Measurements from ENCODE around the gene NOX3. TPM values are rescaled to one million over a fixed set of nuclear protein-coding genes. Genes with fewer than 3 reads are reported as not detected.

NOX3 gene
- total RNA-seq, 1 donor from 2014 or later = not detected

DNA sequence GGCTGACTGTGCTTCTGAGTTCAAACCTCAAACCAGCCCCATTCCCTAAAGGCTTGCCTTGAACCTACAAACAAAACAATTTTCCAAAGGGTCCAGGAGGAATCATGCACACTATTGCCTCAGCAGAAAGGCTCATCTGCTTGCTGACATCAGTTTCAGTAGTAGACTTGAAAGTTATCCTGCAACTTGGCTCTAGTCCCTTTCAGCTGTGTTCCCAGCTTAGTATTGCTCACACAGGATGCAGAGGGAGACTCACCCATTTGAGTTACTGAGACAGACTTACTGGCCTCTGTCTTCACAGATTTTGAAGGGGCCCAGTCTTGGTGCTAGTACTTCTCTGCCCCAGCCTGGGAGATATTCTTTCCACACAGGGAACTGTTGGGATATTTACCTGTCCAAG lies 102.8 kb downstream of the NOX3 start:
- TF ChIP-seq, protein P1, sequence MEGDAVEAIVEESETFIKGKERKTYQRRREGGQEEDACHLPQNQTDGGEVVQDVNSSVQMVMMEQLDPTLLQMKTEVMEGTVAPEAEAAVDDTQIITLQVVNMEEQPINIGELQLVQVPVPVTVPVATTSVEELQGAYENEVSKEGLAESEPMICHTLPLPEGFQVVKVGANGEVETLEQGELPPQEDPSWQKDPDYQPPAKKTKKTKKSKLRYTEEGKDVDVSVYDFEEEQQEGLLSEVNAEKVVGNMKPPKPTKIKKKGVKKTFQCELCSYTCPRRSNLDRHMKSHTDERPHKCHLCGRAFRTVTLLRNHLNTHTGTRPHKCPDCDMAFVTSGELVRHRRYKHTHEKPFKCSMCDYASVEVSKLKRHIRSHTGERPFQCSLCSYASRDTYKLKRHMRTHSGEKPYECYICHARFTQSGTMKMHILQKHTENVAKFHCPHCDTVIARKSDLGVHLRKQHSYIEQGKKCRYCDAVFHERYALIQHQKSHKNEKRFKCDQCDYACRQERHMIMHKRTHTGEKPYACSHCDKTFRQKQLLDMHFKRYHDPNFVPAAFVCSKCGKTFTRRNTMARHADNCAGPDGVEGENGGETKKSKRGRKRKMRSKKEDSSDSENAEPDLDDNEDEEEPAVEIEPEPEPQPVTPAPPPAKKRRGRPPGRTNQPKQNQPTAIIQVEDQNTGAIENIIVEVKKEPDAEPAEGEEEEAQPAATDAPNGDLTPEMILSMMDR (IDR thresholded peaks at IDR 0.05; ENCODE audit: borderline replicate concordance) = no peak
- intact Hi-C loops (cut with micrococcal nuclease) = no loop called here
- no peak for DNase-seq
- no peak overlapping the region for H3K4me3 ChIP-seq
- peaks cover 32% of the 10 kb centered on the region for H3K9me3 ChIP-seq (replicated peaks)
- H3K27me3 ChIP-seq (ENCODE audit: low read depth) = peaks cover 24% of the 10 kb centered on the region
- H3K36me3 ChIP-seq = no peaks in the 10 kb centered on the region
- no peak overlapping the region for H3K27ac ChIP-seq (replicated peaks)
- H3K4me1 ChIP-seq = no peaks in the 10 kb centered on the region

- H3K9me3 ChIP-seq (replicated peaks) = peaks cover 40% of the 10 kb centered on the region
- intact Hi-C loops (cut with micrococcal nuclease) = no loop called here
- no peak for DNase-seq
- H3K4me1 ChIP-seq = no peaks in the 10 kb centered on the region
- H3K4me3 ChIP-seq = no peak overlapping the region
- no peaks in the 10 kb centered on the region for H3K36me3 ChIP-seq
- no peak overlapping the region for H3K27ac ChIP-seq (replicated peaks)
- TF ChIP-seq, protein P1 (IDR thresholded peaks at IDR 0.05; ENCODE audit: borderline replicate concordance) = no peak
- peaks cover 24% of the 10 kb centered on the region for H3K27me3 ChIP-seq (ENCODE audit: low read depth)
Measured at GRCh38 chr6:155352130-155352420, 103.6 kb downstream of the NOX3 start.

DNA sequence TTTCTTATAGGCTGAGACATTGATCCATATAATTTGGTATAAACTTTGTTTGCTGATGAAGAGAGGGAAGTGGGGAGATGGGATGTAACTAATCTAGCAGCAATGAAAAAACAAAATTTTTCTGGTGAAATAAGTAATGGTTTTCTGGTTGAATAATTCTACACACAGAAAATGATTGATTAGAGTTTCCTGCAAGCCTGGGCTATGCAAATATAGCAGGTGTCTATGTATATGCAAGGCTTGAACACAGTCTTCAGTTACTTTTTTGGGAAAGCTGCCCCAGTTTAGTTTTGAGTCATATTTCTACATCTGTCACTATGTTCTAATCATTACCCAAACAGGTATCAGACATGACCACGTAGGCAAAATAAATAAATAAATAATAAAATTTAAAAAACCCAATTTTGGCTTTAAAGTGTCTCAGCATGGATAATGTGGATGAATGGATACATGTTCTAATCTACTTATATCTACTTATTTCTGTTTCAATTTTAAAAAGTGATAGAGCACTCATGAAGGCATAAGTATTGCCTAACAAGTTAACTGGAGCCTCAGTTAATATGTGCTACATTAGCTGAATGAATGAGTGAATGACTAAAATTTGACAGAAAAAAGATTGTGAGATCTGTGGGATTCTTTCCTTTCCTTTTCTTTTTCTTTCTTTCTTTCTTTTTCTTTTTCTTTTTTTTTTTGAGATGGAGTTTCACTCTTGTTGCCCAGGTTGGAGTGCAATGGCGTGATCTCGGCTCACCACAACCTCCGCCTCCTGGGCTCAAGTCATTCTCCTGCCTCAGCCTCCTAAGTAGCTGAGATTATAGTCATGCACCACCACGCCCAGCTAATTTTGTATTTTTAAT lies 104.1 kb downstream of the NOX3 start:
- Histone ChIP-seq H3K9me3 (replicated peaks) (peaks cover 45% of the 10 kb centered on the region), H3K4me3 (no peak overlapping the region), H3K36me3 (no peaks in the 10 kb centered on the region), H3K4me1 (no peaks in the 10 kb centered on the region), H3K27ac (replicated peaks) (no peak overlapping the region), H3K27me3 (ENCODE audit: low read depth) (peaks cover 24% of the 10 kb centered on the region)
- TF ChIP-seq, protein P1 (IDR thresholded peaks at IDR 0.05; ENCODE audit: borderline replicate concordance) = no peak
- intact Hi-C loops (cut with micrococcal nuclease) = no loop called here
- no peak for DNase-seq

DNA sequence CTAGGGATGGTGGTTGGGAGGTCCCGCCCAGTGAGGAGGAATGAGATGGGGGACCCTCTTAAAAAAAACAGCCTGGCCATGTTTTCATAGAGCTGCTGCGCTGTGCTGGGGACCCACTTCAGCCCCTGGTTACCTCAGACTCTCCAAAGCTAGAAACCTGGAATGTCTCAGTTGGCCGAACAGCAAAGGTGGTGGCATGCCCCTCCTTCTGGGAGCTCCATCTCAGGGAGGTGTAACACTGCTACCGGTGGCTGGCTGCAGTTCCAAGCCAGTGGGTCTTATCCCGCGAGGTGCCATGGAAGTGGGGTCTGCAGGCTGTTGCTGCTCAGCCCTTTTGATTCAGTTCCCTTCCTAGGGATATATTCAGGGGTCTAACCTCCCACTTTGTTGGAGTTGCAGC lies 105.7 kb downstream of the NOX3 start:
- intact Hi-C loops (cut with micrococcal nuclease) = no loop called here
- Histone ChIP-seq H3K27me3 (ENCODE audit: low read depth) (peaks cover 24% of the 10 kb centered on the region), H3K4me3 (no peak overlapping the region), H3K27ac (replicated peaks) (no peak overlapping the region), H3K9me3 (replicated peaks) (peaks cover 52% of the 10 kb centered on the region), H3K36me3 (no peaks in the 10 kb centered on the region), H3K4me1 (no peaks in the 10 kb centered on the region)
- TF ChIP-seq, protein P1 (IDR thresholded peaks at IDR 0.05; ENCODE audit: borderline replicate concordance) = no peak
- no peak for DNase-seq

DNA sequence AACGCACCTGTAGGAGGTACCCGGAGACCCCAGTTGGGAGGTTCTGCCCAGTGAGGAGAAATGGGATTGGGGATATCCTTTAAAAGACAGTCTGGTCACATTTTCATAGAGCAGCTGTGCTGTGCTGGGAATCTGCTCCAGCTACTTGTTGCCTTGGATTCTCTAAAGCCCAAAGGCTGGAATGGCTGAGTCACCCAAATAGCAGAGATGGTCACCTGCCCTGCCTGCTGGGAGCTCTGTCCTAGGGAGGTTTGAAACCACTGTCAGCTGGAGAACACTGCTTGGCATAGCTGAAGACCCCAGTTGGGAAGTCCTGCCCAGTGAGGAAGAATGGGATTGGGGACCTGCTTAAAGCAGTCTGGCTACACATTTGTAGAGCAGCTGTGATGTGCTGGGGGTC lies 106.5 kb downstream of the NOX3 start:
- H3K27me3 ChIP-seq (ENCODE audit: low read depth) = peaks cover 24% of the 10 kb centered on the region
- H3K27ac ChIP-seq (replicated peaks) = no peak overlapping the region
- no peak overlapping the region for H3K4me3 ChIP-seq
- DNase-seq = no peak
- H3K4me1 ChIP-seq = no peaks in the 10 kb centered on the region
- H3K36me3 ChIP-seq = no peaks in the 10 kb centered on the region
- H3K9me3 ChIP-seq (replicated peaks) = peaks cover 49% of the 10 kb centered on the region
- intact Hi-C loops (cut with micrococcal nuclease) = no loop called here
- TF ChIP-seq, protein P1 (IDR thresholded peaks at IDR 0.05; ENCODE audit: borderline replicate concordance) = no peak

Data from left ventricle myocardium inferior (tissue), 1 donor.